CD14-positive monocyte (primary cell): ENCODE data around the gene TRAF6. TPM values are rescaled to one million over a fixed set of nuclear protein-coding genes. Genes with fewer than 3 reads are reported as not detected.
A peak's percentile ranks its signal among the peaks of the same experiment; 100 is the strongest.

ENCODE experiments used
- DNase-seq, 3 donors: peaks; one replicate each; pipeline ENCODE4 v3.0.0-alpha.2; 2011 to 2022
- H2AFZ ChIP-seq: 2 replicates; pipeline ENCODE4 v1.6.0; 2012; ENCODE audit warnings: mild to moderate bottlenecking, low read depth, low read length, inconsistent platforms; ENCODE audit not compliant: insufficient read depth, poor library complexity, severe bottlenecking
- H3K27ac ChIP-seq, 2 donors: 1 replicate in 1 of 2; 2 replicates in 1 of 2; pipeline ENCODE4 v1.5.1; 2012 to 2013; ENCODE audit warnings: low read length in 2 of 2, control low read depth in 1 of 2, inconsistent platforms in 1 of 2, low read depth in 1 of 2, mild to moderate bottlenecking in 1 of 2
- H3K27me3 ChIP-seq, 2 donors: one replicate each; pipeline versions ENCODE4 v1.6.0 to v1.6.1; 2011 to 2013; ENCODE audit warnings: low read length in 2 of 2; ENCODE audit not compliant: control insufficient read depth in 2 of 2, insufficient read depth in 2 of 2
- H3K36me3 ChIP-seq, 2 donors: replicated peaks in 1 of 2; 1 replicate in 1 of 2; 2 replicates in 1 of 2; pipeline versions ENCODE4 v1.5.1 to v1.6.1; 2012 to 2013; ENCODE audit warnings: low read length in 2 of 2, control low read depth in 1 of 2, inconsistent platforms in 1 of 2, mild to moderate bottlenecking in 1 of 2; ENCODE audit not compliant: insufficient read depth in 2 of 2, control insufficient read depth in 1 of 2
- H3K4me1 ChIP-seq, 2 donors: 1 replicate in 1 of 2; 2 replicates in 1 of 2; pipeline versions ENCODE4 v1.5.1 to v1.6.1; 2012 to 2013; ENCODE audit warnings: low read length in 2 of 2, control low read depth in 1 of 2, inconsistent platforms in 1 of 2, mild to moderate bottlenecking in 1 of 2, moderate library complexity in 1 of 2; ENCODE audit not compliant: insufficient read depth in 2 of 2, control insufficient read depth in 1 of 2
- H3K4me2 ChIP-seq: replicated peaks from 2 replicates; pipeline ENCODE3; 2012; ENCODE audit warnings: low read length, moderate library complexity, mild to moderate bottlenecking; ENCODE audit not compliant: poor library complexity, severe bottlenecking; ENCODE audit errors: extremely low read depth
- H3K4me3 ChIP-seq, 3 experiments: fragments of 200-600 bp in 1 of 3; sonication (generic) in 1 of 3; replicated peaks in 1 of 3; 1 replicate in 2 of 3; 2 replicates in 1 of 3; pipeline ENCODE4 v1.5.1; 2011 to 2013; ENCODE audit warnings: low read length in 3 of 3, mild to moderate bottlenecking in 3 of 3, control low read depth in 2 of 3, low read depth in 2 of 3, inconsistent platforms in 1 of 3, moderate library complexity in 1 of 3
- H3K79me2 ChIP-seq: 2 replicates; pipeline ENCODE4 v1.6.0; 2012; ENCODE audit warnings: mild to moderate bottlenecking, control low read depth, inconsistent platforms, low read length, moderate library complexity; ENCODE audit not compliant: insufficient read depth
- H3K9ac ChIP-seq: 2 replicates; pipeline ENCODE4 v1.6.0; 2017; ENCODE audit warnings: low read length, mild to moderate bottlenecking; ENCODE audit not compliant: insufficient read depth, poor library complexity, severe bottlenecking
- H3K9me3 ChIP-seq, 2 donors: replicated peaks in 1 of 2; 1 replicate in 1 of 2; 2 replicates in 1 of 2; pipeline versions ENCODE4 v1.5.1 to v1.6.1; 2012 to 2013; ENCODE audit warnings: low read length in 2 of 2, control low read depth in 1 of 2; ENCODE audit not compliant: control insufficient read depth in 1 of 2, insufficient read depth in 1 of 2
- H4K20me1 ChIP-seq: 2 replicates; pipeline ENCODE4 v1.6.0; 2012; ENCODE audit warnings: mild to moderate bottlenecking, low read length, control low read depth, moderate library complexity; ENCODE audit not compliant: insufficient read depth
- H3K27ac Mint-ChIP-seq, 7 donors: one replicate each; pipeline ENCODE4 v1.8.0; 2020; ENCODE audit warnings: mild to moderate bottlenecking in 7 of 7, mixed read lengths in 7 of 7, moderate library complexity in 6 of 7, inconsistent platforms in 2 of 7
- H3K27me3 Mint-ChIP-seq, 3 donors: one replicate each; pipeline ENCODE4 v1.8.0; 2021 to 2022; ENCODE audit warnings: low read depth in 3 of 3, mild to moderate bottlenecking in 3 of 3, mixed read lengths in 3 of 3, moderate library complexity in 3 of 3, inconsistent platforms in 1 of 3
- H3K36me3 Mint-ChIP-seq, 2 donors: one replicate each; pipeline ENCODE4 v1.8.0; 2020; ENCODE audit warnings: mixed read lengths in 2 of 2, inconsistent platforms in 1 of 2, mild to moderate bottlenecking in 1 of 2
- H3K4me1 Mint-ChIP-seq: one replicate; pipeline ENCODE4 v1.8.0; 2020; ENCODE audit warnings: mild to moderate bottlenecking, mixed read lengths
- H3K4me3 Mint-ChIP-seq, 2 donors: one replicate each; pipeline ENCODE4 v1.8.0; 2020; ENCODE audit warnings: mild to moderate bottlenecking in 2 of 2, mixed read lengths in 2 of 2, moderate library complexity in 1 of 2
- H3K9me3 Mint-ChIP-seq, 7 donors: one replicate each; pipeline ENCODE4 v1.8.0; 2020 to 2022; ENCODE audit warnings: mixed read lengths in 7 of 7, mild to moderate bottlenecking in 6 of 7, moderate library complexity in 6 of 7, inconsistent platforms in 2 of 7
- WGBS: methylation state at CpG from one replicate; pipeline ENCODE4 v1.1.5; 2013; ENCODE audit warnings: missing lambda C conversion rate; ENCODE audit not compliant: insufficient coverage; 5-methylcytosine and 5-hydroxymethylcytosine counted together
- intact Hi-C, 2 donors: fragments of 100-400 bp; cut with micrococcal nuclease; formaldehyde crosslinking; loops; one replicate each; pipeline versions ENCODE4 v1.15.0 to v1.15.1; 2023
- polyA plus RNA-seq, 3 donors: library from polyadenylated mRNA; depleted of rRNA in 1 of 3; unstranded in 2 of 3; stranded (reverse) in 1 of 3; fragments of 300-500 nt in 2 of 3; fragments of >200 nt in 1 of 3; fragmentation: Illumina TruSeq in 2 of 3; gene quantifications; 1 replicate in 2 of 3; 2 replicates in 1 of 3; pipeline ENCODE4 v1.2.3, GENCODE V29; 2012 to 2021
- TF ChIP-seq, protein P1 (sequence below): fragments of 200-600 bp; IDR thresholded peaks from one replicate; pipeline ENCODE4 v1.8.0; 2022; ENCODE audit warnings: antibody characterized with exemption, mild to moderate bottlenecking

Gene TRAF6
- polyA plus RNA-seq, 3 donors = 5.5 to 7.3 (median 6.7) TPM

GRCh38 chr11:36455658-36456111, 54.4 kb downstream of the TRAF6 start:
- peak in 1 of 3 donors; percentile 14 for DNase-seq
- Histone ChIP-seq H3K9me3 (no peaks in the 10 kb centered on the region), H4K20me1 (no peaks in the 10 kb centered on the region), H3K4me2 (no peak overlapping the region), H3K4me1 (peaks cover 30 to 44% of the 10 kb centered on the region in 2 donors), H3K4me3 (no peak overlapping the region), H3K9ac (no peak overlapping the region), H3K79me2 (no peaks in the 10 kb centered on the region), H3K36me3 (no peaks in the 10 kb centered on the region), H3K27ac (no peak overlapping the region), H2AFZ (no peak overlapping the region), H3K27me3 (no peaks in the 10 kb centered on the region)
- Mint-ChIP-seq H3K27ac (peak overlapping the region in 4 of 7 donors; percentile 40 to 82 (median 75)), H3K27me3 (peaks cover 0 to 4% (median 4%) of the 10 kb centered on the region in 3 donors), H3K36me3 (peaks cover 15 to 20% of the 10 kb centered on the region in 2 donors), H3K4me3 (no peak overlapping the region), H3K4me1 (peaks cover 48% of the 10 kb centered on the region), H3K9me3 (peaks cover 0 to 2% (median 0%) of the 10 kb centered on the region in 7 donors)
- intact Hi-C loops = loop anchor here in 1 of 2 donors (10.0 kb wide), 1 partner anchor 91 kb away; no protein-coding TSS in a partner anchor
- WGBS = 59% methylated on average over 8 of the region's 11 CpGs
- TF ChIP-seq, protein P1, sequence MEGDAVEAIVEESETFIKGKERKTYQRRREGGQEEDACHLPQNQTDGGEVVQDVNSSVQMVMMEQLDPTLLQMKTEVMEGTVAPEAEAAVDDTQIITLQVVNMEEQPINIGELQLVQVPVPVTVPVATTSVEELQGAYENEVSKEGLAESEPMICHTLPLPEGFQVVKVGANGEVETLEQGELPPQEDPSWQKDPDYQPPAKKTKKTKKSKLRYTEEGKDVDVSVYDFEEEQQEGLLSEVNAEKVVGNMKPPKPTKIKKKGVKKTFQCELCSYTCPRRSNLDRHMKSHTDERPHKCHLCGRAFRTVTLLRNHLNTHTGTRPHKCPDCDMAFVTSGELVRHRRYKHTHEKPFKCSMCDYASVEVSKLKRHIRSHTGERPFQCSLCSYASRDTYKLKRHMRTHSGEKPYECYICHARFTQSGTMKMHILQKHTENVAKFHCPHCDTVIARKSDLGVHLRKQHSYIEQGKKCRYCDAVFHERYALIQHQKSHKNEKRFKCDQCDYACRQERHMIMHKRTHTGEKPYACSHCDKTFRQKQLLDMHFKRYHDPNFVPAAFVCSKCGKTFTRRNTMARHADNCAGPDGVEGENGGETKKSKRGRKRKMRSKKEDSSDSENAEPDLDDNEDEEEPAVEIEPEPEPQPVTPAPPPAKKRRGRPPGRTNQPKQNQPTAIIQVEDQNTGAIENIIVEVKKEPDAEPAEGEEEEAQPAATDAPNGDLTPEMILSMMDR = no peak

- intact Hi-C loops = loop anchor here in 1 of 2 donors (10.0 kb wide), 1 partner anchor 90 kb away; no protein-coding TSS in a partner anchor
- H3K4me3 Mint-ChIP-seq = no peak overlapping the region
- peaks cover 36 to 50% of the 10 kb centered on the region in 2 donors for H3K4me1 ChIP-seq
- H3K9me3 ChIP-seq = no peaks in the 10 kb centered on the region
- H3K27ac ChIP-seq = no peak overlapping the region
- TF ChIP-seq, protein P1 = no peak
- 98% methylated on average over 15 of the region's 17 CpGs for WGBS
- no peak overlapping the region for H2AFZ ChIP-seq
- H3K36me3 Mint-ChIP-seq = peaks cover 16 to 20% of the 10 kb centered on the region in 2 donors
- H4K20me1 ChIP-seq = no peaks in the 10 kb centered on the region
- H3K27me3 ChIP-seq = no peaks in the 10 kb centered on the region
- H3K27me3 Mint-ChIP-seq = peaks cover 0 to 5% (median 4%) of the 10 kb centered on the region in 3 donors
- no peak overlapping the region for H3K27ac Mint-ChIP-seq
- peaks cover 54% of the 10 kb centered on the region for H3K4me1 Mint-ChIP-seq
- no peaks in the 10 kb centered on the region for H3K79me2 ChIP-seq
- H3K4me2 ChIP-seq = no peak overlapping the region
- peaks cover 0 to 2% (median 0%) of the 10 kb centered on the region in 7 donors for H3K9me3 Mint-ChIP-seq
- H3K4me3 ChIP-seq = no peak overlapping the region
- no peaks in the 10 kb centered on the region for H3K36me3 ChIP-seq
- DNase-seq = no peak
- H3K9ac ChIP-seq = no peak overlapping the region
These were observed 55.0 kb downstream of the TRAF6 start for GRCh38 chr11:36454941-36455631.
